DMS53 treated with DMSO at 0.1 percent for 48 hours (cell line): ENCODE results near the gene CDKN1C.

ENCODE experiments used
- DNase-seq: peaks from one replicate; lab custom pipeline; 2025; ENCODE audit not compliant: unreplicated experiment; lab: John Stamatoyannopoulos, UW

The CDKN1C gene

GRCh38 chr11:2890466-2891294 lies 5.1 kb upstream of the CDKN1C start:
- DNase-seq: peak; percentile 30

GRCh38 chr11:2889362-2890273 lies 4.0 kb upstream of the CDKN1C start:
- DNase-seq: no peak

GRCh38 chr11:2888266-2888968 lies 2.8 kb upstream of the CDKN1C start:
- DNase-seq: peak; percentile 75

- no peak for DNase-seq
Observed at GRCh38 chr11:2887515-2888195, 2.1 kb upstream of the CDKN1C start.

- DNase-seq: no peak
Observed at GRCh38 chr11:2886936-2887335, 1.4 kb upstream of the CDKN1C start.

GRCh38 chr11:2886191-2886894 lies 768 bp upstream of the CDKN1C start:
- no peak for DNase-seq

GRCh38 chr11:2885017-2885677 lies 428 bp downstream of the CDKN1C start:
- no peak for DNase-seq

GRCh38 chr11:2883979-2884815 lies 1.4 kb downstream of the CDKN1C start:
- DNase-seq: no peak

- no peak for DNase-seq
Observed at GRCh38 chr11:2883640-2883978, 2.0 kb downstream of the CDKN1C start.

- no peak for DNase-seq
Observed at GRCh38 chr11:2882396-2883110, 3.0 kb downstream of the CDKN1C start.

GRCh38 chr11:2881981-2882375 lies 3.6 kb downstream of the CDKN1C start:
- no peak for DNase-seq

GRCh38 chr11:2881076-2881980 lies 4.2 kb downstream of the CDKN1C start:
- no peak for DNase-seq

- DNase-seq: no peak
Observed at GRCh38 chr11:2880646-2881045, 4.9 kb downstream of the CDKN1C start.

GRCh38 chr11:2878782-2879181 lies 6.8 kb downstream of the CDKN1C start:
- DNase-seq: no peak

- DNase-seq: no peak
Observed at GRCh38 chr11:2877474-2877873, 8.1 kb downstream of the CDKN1C start.

GRCh38 chr11:2874963-2875362 lies 10.6 kb downstream of the CDKN1C start:
- DNase-seq: no peak

- DNase-seq: no peak
Observed at GRCh38 chr11:2870969-2871680, 14.4 kb downstream of the CDKN1C start.
